GM19328 (cell line): Measurements from ENCODE around the gene LEPROT.
"Not testable (repeated sequence)": the region's sequence is repeated elsewhere in the genome, so short reads cannot be mapped to it uniquely, and the experiment has no call there.

Experiments used
- ATAC-seq: cut with Tn5 transposase; IDR thresholded peaks from one replicate; pipeline ENCODE4 v1.9.1; 2021; ENCODE audit warnings: mild to moderate bottlenecking, moderate library complexity; ENCODE audit not compliant: unreplicated experiment

Gene LEPROT

GRCh38 chr1:65435987-65436386, 15.5 kb downstream of the LEPROT start:
- ATAC-seq, result no peak

GRCh38 chr1:65437616-65438015, 17.1 kb downstream of the LEPROT start:
- no peak for ATAC-seq

GRCh38 chr1:65440322-65440900, 19.9 kb downstream of the LEPROT start:
- ATAC-seq, result no peak

GRCh38 chr1:65440915-65441314, 20.4 kb downstream of the LEPROT start:
- no peak for ATAC-seq

- ATAC-seq, result no peak
Observed at GRCh38 chr1:65441464-65441863, 21.0 kb downstream of the LEPROT start.

- no peak for ATAC-seq
Observed at GRCh38 chr1:65442442-65442841, 22.0 kb downstream of the LEPROT start.

GRCh38 chr1:65443647-65444046, 23.2 kb downstream of the LEPROT start:
- no peak for ATAC-seq

- no peak for ATAC-seq
Observed at GRCh38 chr1:65444128-65444640, 23.7 kb downstream of the LEPROT start.

GRCh38 chr1:65445837-65446236, 25.4 kb downstream of the LEPROT start:
- ATAC-seq, result no peak

GRCh38 chr1:65449214-65449823, 28.9 kb downstream of the LEPROT start:
- no peak for ATAC-seq

GRCh38 chr1:65455678-65456077, 35.2 kb downstream of the LEPROT start:
- ATAC-seq, result not testable (repeated sequence)

- ATAC-seq, result no peak
Observed at GRCh38 chr1:65456481-65456880, 36.0 kb downstream of the LEPROT start.

GRCh38 chr1:65457868-65458267, 37.4 kb downstream of the LEPROT start:
- ATAC-seq, result no peak

- ATAC-seq, result no peak
Observed at GRCh38 chr1:65458730-65459396, 38.4 kb downstream of the LEPROT start.

GRCh38 chr1:65459397-65459768, 38.9 kb downstream of the LEPROT start:
- no peak for ATAC-seq

- not testable (repeated sequence) for ATAC-seq
Observed at GRCh38 chr1:65465837-65466236, 45.4 kb downstream of the LEPROT start.

- no peak for ATAC-seq
Observed at GRCh38 chr1:65467536-65467935, 47.1 kb downstream of the LEPROT start.

GRCh38 chr1:65469126-65469888, 48.8 kb downstream of the LEPROT start:
- no peak for ATAC-seq

GRCh38 chr1:65469889-65470340, 49.4 kb downstream of the LEPROT start:
- no peak for ATAC-seq

GRCh38 chr1:65470766-65471165, 50.3 kb downstream of the LEPROT start:
- ATAC-seq, result no peak

GRCh38 chr1:65471213-65471833, 50.9 kb downstream of the LEPROT start:
- no peak for ATAC-seq
